ENCODE data around the gene HMGB1. TPM values are rescaled to one million over a fixed set of nuclear protein-coding genes. Genes with fewer than 3 reads are reported as not detected.
A peak's percentile ranks its signal among the peaks of the same experiment; 100 is the strongest.

The HMGB1 gene
- total RNA-seq, 1 donor from 2014 or later, result 224 TPM

DNA sequence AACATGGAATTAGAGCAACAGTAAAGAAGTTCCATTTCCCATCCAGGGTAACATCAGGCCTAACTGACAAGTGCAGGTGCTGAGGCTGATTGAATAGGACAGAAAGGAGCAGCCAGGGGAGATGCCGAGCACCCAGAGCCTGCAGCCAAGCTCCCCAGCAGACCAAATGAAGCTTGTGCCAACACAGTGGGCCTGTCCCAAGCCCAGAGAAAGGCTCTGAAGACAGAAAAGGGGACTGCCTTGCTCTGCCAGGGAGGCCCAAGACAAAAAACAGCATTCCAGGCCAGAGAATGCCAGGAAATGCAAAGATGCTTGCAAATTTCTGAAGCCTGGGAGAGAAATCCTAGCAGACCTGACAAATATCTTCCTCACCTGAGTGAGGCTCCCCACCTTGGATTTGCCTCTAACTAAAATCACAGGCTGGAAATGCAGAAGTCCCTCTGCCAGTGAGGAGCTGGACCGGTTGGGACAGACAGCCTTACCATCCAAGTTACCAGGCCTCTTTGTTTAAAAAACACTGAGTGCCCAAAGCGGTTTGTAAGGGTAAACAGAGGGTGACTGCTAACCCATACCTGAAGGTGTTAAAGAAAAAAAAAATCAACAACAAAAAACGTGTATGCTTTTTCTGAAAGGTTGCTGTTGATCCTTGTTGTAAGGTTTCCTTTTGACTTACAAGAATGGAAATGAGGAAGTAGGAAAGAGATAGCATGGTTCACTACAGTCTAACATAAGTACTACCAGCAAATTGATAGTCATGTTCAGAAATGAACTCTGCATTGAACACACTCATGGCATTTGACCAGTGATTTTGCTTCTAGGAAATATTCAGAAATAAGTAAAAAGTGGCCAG is 11.8 kb upstream of the HMGB1 start:
- Histone ChIP-seq H3K4me1 (no peaks in the 10 kb centered on the region), H3K27ac (no peak overlapping the region)
- DNase-seq, result no peak

DNA sequence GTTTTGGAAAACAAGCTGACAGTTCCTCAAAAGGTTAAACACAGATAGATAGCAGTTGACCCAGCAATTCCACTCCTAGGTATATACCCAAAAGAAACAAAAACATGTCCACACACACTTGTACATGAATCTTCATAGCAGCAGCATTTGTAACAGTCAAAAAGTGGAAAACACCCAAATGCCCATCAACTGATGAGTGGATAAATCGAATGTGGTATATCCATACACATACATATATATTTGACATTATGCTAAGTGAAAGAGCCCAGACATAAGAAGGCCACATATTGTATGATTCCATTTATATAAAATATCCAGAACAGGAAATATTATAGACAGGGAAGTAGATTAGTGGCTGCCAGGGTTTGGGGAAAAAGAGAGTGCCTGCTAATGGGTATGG is 7.9 kb upstream of the HMGB1 start:
- TF ChIP-seq, protein P1, sequence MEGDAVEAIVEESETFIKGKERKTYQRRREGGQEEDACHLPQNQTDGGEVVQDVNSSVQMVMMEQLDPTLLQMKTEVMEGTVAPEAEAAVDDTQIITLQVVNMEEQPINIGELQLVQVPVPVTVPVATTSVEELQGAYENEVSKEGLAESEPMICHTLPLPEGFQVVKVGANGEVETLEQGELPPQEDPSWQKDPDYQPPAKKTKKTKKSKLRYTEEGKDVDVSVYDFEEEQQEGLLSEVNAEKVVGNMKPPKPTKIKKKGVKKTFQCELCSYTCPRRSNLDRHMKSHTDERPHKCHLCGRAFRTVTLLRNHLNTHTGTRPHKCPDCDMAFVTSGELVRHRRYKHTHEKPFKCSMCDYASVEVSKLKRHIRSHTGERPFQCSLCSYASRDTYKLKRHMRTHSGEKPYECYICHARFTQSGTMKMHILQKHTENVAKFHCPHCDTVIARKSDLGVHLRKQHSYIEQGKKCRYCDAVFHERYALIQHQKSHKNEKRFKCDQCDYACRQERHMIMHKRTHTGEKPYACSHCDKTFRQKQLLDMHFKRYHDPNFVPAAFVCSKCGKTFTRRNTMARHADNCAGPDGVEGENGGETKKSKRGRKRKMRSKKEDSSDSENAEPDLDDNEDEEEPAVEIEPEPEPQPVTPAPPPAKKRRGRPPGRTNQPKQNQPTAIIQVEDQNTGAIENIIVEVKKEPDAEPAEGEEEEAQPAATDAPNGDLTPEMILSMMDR (IDR thresholded peaks at IDR 0.05), result no peak
- ATAC-seq (no peak), DNase-seq (no peak)
- Histone ChIP-seq H3K27ac (no peak overlapping the region), H3K36me3 (no peaks in the 10 kb centered on the region), H3K4me3 (no peak overlapping the region), H3K4me1 (no peaks in the 10 kb centered on the region), H3K9me3 (no peaks in the 10 kb centered on the region), H3K27me3 (no peaks in the 10 kb centered on the region)
- intact Hi-C loops (cut with DNase I), result no loop called here

More for the DNA sequence above, 11.8 kb upstream of the HMGB1 start:
- no peaks in the 10 kb centered on the region for H3K9me3 ChIP-seq
- intact Hi-C loops (cut with DNase I), result no loop called here
- H3K4me3 ChIP-seq, result no peak overlapping the region
- no peaks in the 10 kb centered on the region for H3K36me3 ChIP-seq
- TF ChIP-seq, protein P1 (IDR thresholded peaks at IDR 0.05), result no peak
- no peak for ATAC-seq
- H3K27me3 ChIP-seq, result no peaks in the 10 kb centered on the region

DNA sequence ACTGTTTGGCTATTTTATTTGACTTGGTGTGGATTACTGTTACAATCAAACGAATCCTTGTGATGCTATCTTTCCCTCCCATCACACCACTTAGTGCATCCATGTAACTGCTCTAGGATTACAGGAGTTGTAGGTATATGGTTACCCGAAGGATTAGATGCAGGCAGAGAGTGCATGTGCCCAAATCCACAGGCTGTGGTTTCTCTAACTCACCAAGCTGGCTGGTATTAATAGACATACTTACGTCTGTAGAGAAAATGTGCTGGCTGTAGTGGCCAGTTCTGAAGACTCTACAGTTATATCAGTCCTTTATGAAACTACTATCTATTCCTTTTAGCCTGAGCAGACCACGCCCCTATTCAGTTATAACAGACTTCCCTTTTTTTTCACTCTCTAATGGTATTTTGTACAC is 1.1 kb upstream of the HMGB1 start:
- peaks cover 13% of the 10 kb centered on the region for H3K36me3 ChIP-seq
- TF ChIP-seq, protein P1 (IDR thresholded peaks at IDR 0.05), result no peak
- H3K27ac ChIP-seq, result no peak overlapping the region
- no peaks in the 10 kb centered on the region for H3K9me3 ChIP-seq
- ATAC-seq, result no peak
- no peak overlapping the region for H3K4me3 ChIP-seq
- H3K27me3 ChIP-seq, result no peaks in the 10 kb centered on the region
- intact Hi-C loops (cut with DNase I), result no loop called here
- DNase-seq, result no peak
- peaks cover 25% of the 10 kb centered on the region for H3K4me1 ChIP-seq

DNA sequence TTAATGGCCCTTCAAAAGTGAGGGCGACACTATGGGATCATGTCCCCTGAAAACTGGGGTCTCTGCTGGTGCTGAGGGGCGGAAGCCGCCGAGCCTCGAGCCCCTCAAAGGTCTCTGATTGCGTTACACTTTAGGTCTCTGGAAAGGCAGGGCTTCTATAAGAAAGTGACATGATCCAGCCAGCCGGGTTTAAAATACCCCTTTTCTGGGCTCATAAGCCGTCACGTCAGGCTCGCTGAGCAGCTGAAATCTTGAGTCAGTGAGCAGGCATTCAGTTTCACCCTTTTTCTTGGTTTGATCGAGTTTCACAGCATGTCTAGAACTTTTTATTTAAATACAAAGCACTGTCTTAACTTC is 600 bp upstream of the HMGB1 start:
- ATAC-seq, result no peak
- Histone ChIP-seq H3K4me3 (peak overlapping the region; percentile 76), H3K9me3 (no peaks in the 10 kb centered on the region), H3K27me3 (no peaks in the 10 kb centered on the region), H3K4me1 (peaks cover 30% of the 10 kb centered on the region), H3K36me3 (peaks cover 18% of the 10 kb centered on the region), H3K27ac (no peak overlapping the region)
- intact Hi-C loops (cut with DNase I), result no loop called here
- no peak for DNase-seq
- TF ChIP-seq, protein P1 (IDR thresholded peaks at IDR 0.05), result no peak

DNA sequence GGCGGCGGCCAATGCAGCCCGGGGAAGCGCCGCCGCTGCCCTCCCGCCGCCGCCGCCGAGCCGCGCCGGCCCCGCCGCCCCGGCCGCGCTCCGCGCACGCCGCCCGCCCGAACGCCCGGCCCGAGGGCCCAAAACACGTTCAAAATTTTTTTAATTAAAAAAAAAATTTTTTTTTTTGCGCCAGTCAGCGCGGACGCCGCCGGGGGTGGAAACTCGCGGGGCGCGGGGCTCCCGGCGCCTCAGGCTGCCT is 468 bp downstream of the HMGB1 start:
- ATAC-seq, result no peak

More for the DNA sequence above, 468 bp downstream of the HMGB1 start:
- H3K36me3 ChIP-seq, result peaks cover 19% of the 10 kb centered on the region
- no peaks in the 10 kb centered on the region for H3K27me3 ChIP-seq
- no peaks in the 10 kb centered on the region for H3K9me3 ChIP-seq
- peak overlapping the region; percentile 99 for H3K27ac ChIP-seq
- H3K4me3 ChIP-seq, result peak overlapping the region; percentile 76
- DNase-seq, result no peak
- H3K4me1 ChIP-seq, result peaks cover 31% of the 10 kb centered on the region
- TF ChIP-seq, protein P1 (IDR thresholded peaks at IDR 0.05), result no peak
- intact Hi-C loops (cut with DNase I), result no loop called here
